Measurements from ENCODE around the gene TANGO6.
A peak's percentile ranks its signal among the peaks of the same experiment; 100 is the strongest.

TANGO6 gene

GRCh38 chr16:68869492-68870088 is 26.3 kb downstream of the TANGO6 start:
- no peak for DNase-seq

- DNase-seq = no peak
Observed at GRCh38 chr16:68873635-68874471, 30.5 kb downstream of the TANGO6 start.

GRCh38 chr16:68875871-68876270 is 32.5 kb downstream of the TANGO6 start:
- DNase-seq = no peak

- no peak for DNase-seq
Observed at GRCh38 chr16:68883685-68884084, 40.4 kb downstream of the TANGO6 start.

- DNase-seq = no peak
Observed at GRCh38 chr16:68884401-68884800, 41.1 kb downstream of the TANGO6 start.

- no peak for DNase-seq
Observed at GRCh38 chr16:68884861-68885720, 41.8 kb downstream of the TANGO6 start.

- no peak for DNase-seq
Observed at GRCh38 chr16:68887107-68887506, 43.8 kb downstream of the TANGO6 start.

- no peak for DNase-seq
Observed at GRCh38 chr16:68889508-68890150, 46.3 kb downstream of the TANGO6 start.

GRCh38 chr16:68892214-68892613 is 48.9 kb downstream of the TANGO6 start:
- no peak for DNase-seq

- DNase-seq = no peak
Observed at GRCh38 chr16:68892898-68893297, 49.6 kb downstream of the TANGO6 start.

GRCh38 chr16:68893710-68894705 is 50.7 kb downstream of the TANGO6 start:
- DNase-seq = no peak

GRCh38 chr16:68894714-68895113 is 51.4 kb downstream of the TANGO6 start:
- no peak for DNase-seq

- no peak for DNase-seq
Observed at GRCh38 chr16:68898026-68898425, 54.7 kb downstream of the TANGO6 start.

GRCh38 chr16:68900009-68900408 is 56.7 kb downstream of the TANGO6 start:
- DNase-seq = no peak

GRCh38 chr16:68902003-68902968 is 59.0 kb downstream of the TANGO6 start:
- peak in 1 of 2 donors; percentile 2 for DNase-seq

- DNase-seq = no peak
Observed at GRCh38 chr16:68902969-68903345, 59.6 kb downstream of the TANGO6 start.

- no peak for DNase-seq
Observed at GRCh38 chr16:68907297-68907696, 64.0 kb downstream of the TANGO6 start.

- DNase-seq = no peak
Observed at GRCh38 chr16:68907781-68908181, 64.5 kb downstream of the TANGO6 start.

GRCh38 chr16:68909099-68909733 is 65.9 kb downstream of the TANGO6 start:
- no peak for DNase-seq

- DNase-seq = no peak
Observed at GRCh38 chr16:68910051-68910450, 66.7 kb downstream of the TANGO6 start.

Measured in CD4-positive, alpha-beta T cell treated with Interleukin-1 beta for 1 hour (primary cell).